GM23338 (cell line): ENCODE measurements around the gene FAM168A. TPM values are rescaled to one million over a fixed set of nuclear protein-coding genes. Genes with fewer than 3 reads are reported as not detected.

ENCODE experiments used
- ATAC-seq: fragments of 200-7000 bp; cut with Tn5 transposase; 3 replicates; pipeline ENCODE4 v1.9.1; 2020
- DNase-seq: peaks from one replicate; pipeline ENCODE4 v3.0.0-alpha.2; 2015; ENCODE audit warnings: low spot score
- H2AFZ ChIP-seq: fragments of 200-600 bp; sonication (generic); 2 replicates; pipeline ENCODE4 v1.8.0; 2016; ENCODE audit warnings: antibody characterized with exemption, mild to moderate bottlenecking, moderate library complexity
- H3F3A ChIP-seq: fragments of 200-600 bp; sonication (generic); replicated peaks from 2 replicates; pipeline ENCODE4 v1.8.0; 2017; ENCODE audit warnings: antibody characterized with exemption, mixed run types, low read depth
- H3K27ac ChIP-seq: fragments of 200-600 bp; sonication (generic); 2 replicates; pipeline ENCODE4 v1.6.1; 2016; ENCODE audit warnings: low read depth
- H3K27me3 ChIP-seq: fragments of 200-600 bp; sonication (generic); 2 replicates; pipeline ENCODE4 v1.8.0; 2016; ENCODE audit warnings: mild to moderate bottlenecking, mixed run types, moderate library complexity; ENCODE audit not compliant: insufficient read depth
- H3K36me3 ChIP-seq: fragments of 200-600 bp; sonication (generic); 2 replicates; pipeline ENCODE4 v1.8.0; 2016; ENCODE audit warnings: mild to moderate bottlenecking; ENCODE audit not compliant: insufficient read depth
- H3K4me1 ChIP-seq: fragments of 200-600 bp; sonication (generic); 2 replicates; pipeline ENCODE4 v1.8.0; 2016; ENCODE audit warnings: mild to moderate bottlenecking, moderate library complexity; ENCODE audit not compliant: insufficient read depth
- H3K4me2 ChIP-seq: fragments of 200-600 bp; sonication (generic); 2 replicates; pipeline ENCODE4 v1.7.1; 2017; ENCODE audit warnings: mixed run types
- H3K4me3 ChIP-seq: fragments of 200-600 bp; sonication (generic); 2 replicates; pipeline ENCODE4 v1.6.1; 2016; ENCODE audit warnings: mixed run types
- H3K79me2 ChIP-seq: fragments of 200-600 bp; sonication (generic); replicated peaks from 2 replicates; pipeline ENCODE4 v1.8.0; 2017; ENCODE audit warnings: mild to moderate bottlenecking; ENCODE audit not compliant: insufficient read depth
- H3K9me2 ChIP-seq: fragments of 200-600 bp; sonication (generic); 2 replicates; pipeline ENCODE4 v1.8.0; 2017; ENCODE audit not compliant: insufficient read depth
- H4K20me1 ChIP-seq: fragments of 200-600 bp; sonication (generic); replicated peaks from 2 replicates; pipeline ENCODE4 v1.8.0; 2017; ENCODE audit warnings: mild to moderate bottlenecking; ENCODE audit not compliant: insufficient read depth
- H3K27ac Mint-ChIP-seq: 2 replicates; pipeline ENCODE4 v1.8.0; 2020; ENCODE audit warnings: inconsistent platforms, mild to moderate bottlenecking, moderate library complexity, mixed read lengths
- H3K27me3 Mint-ChIP-seq: 3 replicates; pipeline ENCODE4 v1.8.0; 2022; ENCODE audit warnings: low read depth, mild to moderate bottlenecking, moderate library complexity, mixed read lengths, inconsistent platforms; ENCODE audit not compliant: insufficient read depth, poor library complexity
- H3K36me3 Mint-ChIP-seq: 3 replicates; pipeline ENCODE4 v1.8.0; 2021; ENCODE audit warnings: low read depth, mild to moderate bottlenecking, inconsistent platforms, moderate library complexity, mixed read lengths
- H3K4me1 Mint-ChIP-seq: 3 replicates; pipeline ENCODE4 v1.8.0; 2020; ENCODE audit warnings: mild to moderate bottlenecking, inconsistent platforms, mixed read lengths
- H3K4me3 Mint-ChIP-seq: 3 replicates; pipeline ENCODE4 v1.8.0; 2021; ENCODE audit warnings: moderate library complexity, mild to moderate bottlenecking, inconsistent platforms, mixed read lengths
- H3K9me3 Mint-ChIP-seq: 3 replicates; pipeline ENCODE4 v1.8.0; 2020; ENCODE audit warnings: moderate library complexity, mild to moderate bottlenecking, inconsistent platforms, mixed read lengths
- CREB1 ChIP-seq: fragments of 250-450 bp; sonication (Bioruptor Pico); IDR thresholded peaks from 2 replicates; pipeline ENCODE4 v1.5.0; 2020; ENCODE audit warnings: low read depth, mild to moderate bottlenecking, moderate library complexity
- ZNF114 ChIP-seq: fragments of 250-450 bp; sonication (Bioruptor Pico); IDR thresholded peaks from 2 replicates; pipeline ENCODE4 v1.5.0; 2020; ENCODE audit warnings: mild to moderate bottlenecking, moderate library complexity
- polyA plus RNA-seq: library from polyadenylated mRNA; unstranded; fragments of >200 nt; fragmentation: Nextera tagmentation; extraction: Ambion mirVana; gene quantifications from 2 replicates; pipeline ENCODE4 v1.2.1, GENCODE V29; 2016
- total RNA-seq: library from RNA; depleted of rRNA; stranded (reverse); fragments of >200 nt; shearing (Covaris generic); gene quantifications from 2 replicates; pipeline ENCODE4 v1.2.3, GENCODE V29; 2014
- TF ChIP-seq, protein P1 (sequence below): fragments of 250-450 bp; sonication (Bioruptor Pico); IDR thresholded peaks from 2 replicates; pipeline ENCODE4 v1.5.0; 2020; ENCODE audit warnings: mild to moderate bottlenecking, moderate library complexity
- TF ChIP-seq, protein P2 (sequence below), 2 experiments: fragments of 200-600 bp in 1 of 2; sonication (generic) in 1 of 2; conservative IDR thresholded peaks; 2 replicates each; pipeline versions ENCODE4 v1.5.1 to v1.6.1; 2016 to 2017; ENCODE audit warnings: antibody characterized with exemption in 2 of 2, low read depth in 2 of 2, mild to moderate bottlenecking in 2 of 2, moderate library complexity in 1 of 2

The FAM168A gene
- total and polyA plus RNA-seq, 2 experiments from 2014 or later = 8.0 to 20.3 TPM

DNA sequence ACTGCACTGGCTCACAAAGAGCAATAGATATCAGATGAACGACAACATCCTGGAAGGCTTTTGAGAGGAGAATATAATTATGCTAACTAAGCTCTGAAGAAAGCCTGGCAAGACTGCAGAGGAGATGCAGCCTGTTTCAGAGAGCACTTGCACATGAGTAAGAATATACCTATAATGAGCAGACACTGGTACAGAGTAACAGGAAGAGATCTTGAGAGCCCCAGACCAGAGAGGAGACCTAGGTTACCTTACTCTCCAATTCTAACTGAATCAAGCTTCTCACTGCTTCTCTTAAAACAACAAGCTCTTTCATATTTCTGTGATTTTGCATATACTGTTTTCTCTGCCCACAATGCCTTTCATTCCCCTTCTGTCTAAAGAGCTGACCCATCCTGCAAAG, 66.5 kb downstream of the FAM168A start (continued):
- TF ChIP-seq, protein P1, sequence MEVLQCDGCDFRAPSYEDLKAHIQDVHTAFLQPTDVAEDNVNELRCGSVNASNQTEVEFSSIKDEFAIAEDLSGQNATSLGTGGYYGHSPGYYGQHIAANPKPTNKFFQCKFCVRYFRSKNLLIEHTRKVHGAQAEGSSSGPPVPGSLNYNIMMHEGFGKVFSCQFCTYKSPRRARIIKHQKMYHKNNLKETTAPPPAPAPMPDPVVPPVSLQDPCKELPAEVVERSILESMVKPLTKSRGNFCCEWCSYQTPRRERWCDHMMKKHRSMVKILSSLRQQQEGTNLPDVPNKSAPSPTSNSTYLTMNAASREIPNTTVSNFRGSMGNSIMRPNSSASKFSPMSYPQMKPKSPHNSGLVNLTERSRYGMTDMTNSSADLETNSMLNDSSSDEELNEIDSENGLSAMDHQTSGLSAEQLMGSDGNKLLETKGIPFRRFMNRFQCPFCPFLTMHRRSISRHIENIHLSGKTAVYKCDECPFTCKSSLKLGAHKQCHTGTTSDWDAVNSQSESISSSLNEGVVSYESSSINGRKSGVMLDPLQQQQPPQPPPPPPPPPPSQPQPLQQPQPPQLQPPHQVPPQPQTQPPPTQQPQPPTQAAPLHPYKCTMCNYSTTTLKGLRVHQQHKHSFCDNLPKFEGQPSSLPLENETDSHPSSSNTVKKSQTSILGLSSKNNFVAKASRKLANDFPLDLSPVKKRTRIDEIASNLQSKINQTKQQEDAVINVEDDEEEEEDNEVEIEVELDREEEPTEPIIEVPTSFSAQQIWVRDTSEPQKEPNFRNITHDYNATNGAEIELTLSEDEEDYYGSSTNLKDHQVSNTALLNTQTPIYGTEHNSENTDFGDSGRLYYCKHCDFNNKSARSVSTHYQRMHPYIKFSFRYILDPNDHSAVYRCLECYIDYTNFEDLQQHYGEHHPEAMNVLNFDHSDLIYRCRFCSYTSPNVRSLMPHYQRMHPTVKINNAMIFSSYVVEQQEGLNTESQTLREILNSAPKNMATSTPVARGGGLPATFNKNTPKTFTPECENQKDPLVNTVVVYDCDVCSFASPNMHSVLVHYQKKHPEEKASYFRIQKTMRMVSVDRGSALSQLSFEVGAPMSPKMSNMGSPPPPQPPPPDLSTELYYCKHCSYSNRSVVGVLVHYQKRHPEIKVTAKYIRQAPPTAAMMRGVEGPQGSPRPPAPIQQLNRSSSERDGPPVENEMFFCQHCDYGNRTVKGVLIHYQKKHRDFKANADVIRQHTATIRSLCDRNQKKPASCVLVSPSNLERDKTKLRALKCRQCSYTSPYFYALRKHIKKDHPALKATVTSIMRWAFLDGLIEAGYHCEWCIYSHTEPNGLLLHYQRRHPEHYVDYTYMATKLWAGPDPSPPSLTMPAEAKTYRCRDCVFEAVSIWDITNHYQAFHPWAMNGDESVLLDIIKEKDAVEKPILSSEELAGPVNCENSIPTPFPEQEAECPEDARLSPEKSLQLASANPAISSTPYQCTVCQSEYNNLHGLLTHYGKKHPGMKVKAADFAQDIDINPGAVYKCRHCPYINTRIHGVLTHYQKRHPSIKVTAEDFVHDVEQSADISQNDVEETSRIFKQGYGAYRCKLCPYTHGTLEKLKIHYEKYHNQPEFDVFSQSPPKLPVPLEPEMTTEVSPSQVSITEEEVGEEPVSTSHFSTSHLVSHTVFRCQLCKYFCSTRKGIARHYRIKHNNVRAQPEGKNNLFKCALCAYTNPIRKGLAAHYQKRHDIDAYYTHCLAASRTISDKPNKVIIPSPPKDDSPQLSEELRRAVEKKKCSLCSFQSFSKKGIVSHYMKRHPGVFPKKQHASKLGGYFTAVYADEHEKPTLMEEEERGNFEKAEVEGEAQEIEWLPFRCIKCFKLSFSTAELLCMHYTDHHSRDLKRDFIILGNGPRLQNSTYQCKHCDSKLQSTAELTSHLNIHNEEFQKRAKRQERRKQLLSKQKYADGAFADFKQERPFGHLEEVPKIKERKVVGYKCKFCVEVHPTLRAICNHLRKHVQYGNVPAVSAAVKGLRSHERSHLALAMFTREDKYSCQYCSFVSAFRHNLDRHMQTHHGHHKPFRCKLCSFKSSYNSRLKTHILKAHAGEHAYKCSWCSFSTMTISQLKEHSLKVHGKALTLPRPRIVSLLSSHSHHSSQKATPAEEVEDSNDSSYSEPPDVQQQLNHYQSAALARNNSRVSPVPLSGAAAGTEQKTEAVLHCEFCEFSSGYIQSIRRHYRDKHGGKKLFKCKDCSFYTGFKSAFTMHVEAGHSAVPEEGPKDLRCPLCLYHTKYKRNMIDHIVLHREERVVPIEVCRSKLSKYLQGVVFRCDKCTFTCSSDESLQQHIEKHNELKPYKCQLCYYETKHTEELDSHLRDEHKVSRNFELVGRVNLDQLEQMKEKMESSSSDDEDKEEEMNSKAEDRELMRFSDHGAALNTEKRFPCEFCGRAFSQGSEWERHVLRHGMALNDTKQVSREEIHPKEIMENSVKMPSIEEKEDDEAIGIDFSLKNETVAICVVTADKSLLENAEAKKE = no peak
- TF ChIP-seq CREB1 (CRISPR knock-in tag) = no peak

DNA sequence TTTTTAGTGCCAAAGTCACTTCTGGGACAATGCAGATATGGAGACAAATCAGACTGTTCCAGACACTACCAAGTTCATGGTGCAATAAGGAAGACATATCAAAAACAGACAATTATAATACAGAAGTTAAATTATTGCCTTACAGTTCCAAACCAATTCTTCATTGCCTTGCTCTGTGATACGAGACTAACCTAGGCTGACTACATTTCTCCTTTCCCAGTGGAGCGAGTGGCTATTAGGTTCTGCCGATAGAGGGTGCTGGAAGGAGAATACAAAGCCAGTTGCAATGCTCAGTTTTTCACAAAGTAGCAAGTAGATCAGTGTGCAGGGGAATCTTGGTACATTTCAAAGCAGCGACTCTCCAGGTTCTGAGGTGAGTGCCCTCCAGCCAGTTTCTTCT, 67.8 kb downstream of the FAM168A start:
- no peaks in the 10 kb centered on the region for H3K9me2 ChIP-seq
- no peak overlapping the region for H2AFZ ChIP-seq
- Mint-ChIP-seq H3K9me3 (peaks cover under 1% of the 10 kb centered on the region; the same call in 1 of the 3 replicates), H3K27ac (peak overlapping the region; percentile 70; the same call in 1 of the 2 replicates), H3K27me3 (no peaks in the 10 kb centered on the region), H3K4me1 (peaks cover 72% of the 10 kb centered on the region), H3K36me3 (peaks cover under 1% of the 10 kb centered on the region; the same call in 2 of the 3 replicates), H3K4me3 (no peak overlapping the region)
- H3K27me3 ChIP-seq = no peaks in the 10 kb centered on the region
- peaks cover 36% of the 10 kb centered on the region for H3K79me2 ChIP-seq
- peaks cover 72% of the 10 kb centered on the region for H3K4me1 ChIP-seq
- no peaks in the 10 kb centered on the region for H3K36me3 ChIP-seq
- H3K4me2 ChIP-seq = 0 out of 2 replicates have a peak overlapping the region, but pooled peaks have one; percentile 72
- no peaks in the 10 kb centered on the region for H4K20me1 ChIP-seq
- H3F3A ChIP-seq = no peaks in the 10 kb centered on the region; the same call in 1 of the 2 replicates
- DNase-seq = peak; percentile 82
- H3K4me3 ChIP-seq = no peak overlapping the region
- peak overlapping the region; percentile 92 for H3K27ac ChIP-seq
- TF ChIP-seq, protein P2, sequence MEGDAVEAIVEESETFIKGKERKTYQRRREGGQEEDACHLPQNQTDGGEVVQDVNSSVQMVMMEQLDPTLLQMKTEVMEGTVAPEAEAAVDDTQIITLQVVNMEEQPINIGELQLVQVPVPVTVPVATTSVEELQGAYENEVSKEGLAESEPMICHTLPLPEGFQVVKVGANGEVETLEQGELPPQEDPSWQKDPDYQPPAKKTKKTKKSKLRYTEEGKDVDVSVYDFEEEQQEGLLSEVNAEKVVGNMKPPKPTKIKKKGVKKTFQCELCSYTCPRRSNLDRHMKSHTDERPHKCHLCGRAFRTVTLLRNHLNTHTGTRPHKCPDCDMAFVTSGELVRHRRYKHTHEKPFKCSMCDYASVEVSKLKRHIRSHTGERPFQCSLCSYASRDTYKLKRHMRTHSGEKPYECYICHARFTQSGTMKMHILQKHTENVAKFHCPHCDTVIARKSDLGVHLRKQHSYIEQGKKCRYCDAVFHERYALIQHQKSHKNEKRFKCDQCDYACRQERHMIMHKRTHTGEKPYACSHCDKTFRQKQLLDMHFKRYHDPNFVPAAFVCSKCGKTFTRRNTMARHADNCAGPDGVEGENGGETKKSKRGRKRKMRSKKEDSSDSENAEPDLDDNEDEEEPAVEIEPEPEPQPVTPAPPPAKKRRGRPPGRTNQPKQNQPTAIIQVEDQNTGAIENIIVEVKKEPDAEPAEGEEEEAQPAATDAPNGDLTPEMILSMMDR (conservative IDR thresholded peaks at IDR 0.05; ENCODE audit: low read depth in 2 of 2) = peak; percentile 74 to 75
- no peak for TF ChIP-seq ZNF114
- ATAC-seq = peak; percentile 78
